Activated naive CD8-positive, alpha-beta T cell treated with anti-CD3 and anti-CD28 coated beads, Interleukin-2, amount 10 ng/mL, durations not matched to agents 7 days and 5 days (primary cell): ENCODE results near the gene P2RX7. TPM values are rescaled to one million over a fixed set of nuclear protein-coding genes. Genes with fewer than 3 reads are reported as not detected.
"Not testable (repeated sequence)": the region's sequence is repeated elsewhere in the genome, so short reads cannot be mapped to it uniquely, and the experiment has no call there.

Experiments
- ATAC-seq: fragments of 150-1000 bp; cut with Tn5 transposase; one replicate; pipeline ENCODE4 v1.10.0; 2021; ENCODE audit warnings: low read depth, moderate library complexity
- POLR2A ChIA-PET: fragments of 350-600 bp; sonication (Branson Sonifier 250); formaldehyde crosslinking; loops from one replicate; lab custom pipeline; 2021; ENCODE audit warnings: antibody characterized with exemption; lab: Charles Lee
- DNase-seq: peaks from one replicate; pipeline ENCODE4 v3.0.0; 2021
- H3K27ac Mint-ChIP-seq: one replicate; pipeline ENCODE4 v1.8.0; 2022; ENCODE audit warnings: mild to moderate bottlenecking, mixed read lengths
- H3K27me3 Mint-ChIP-seq: one replicate; pipeline ENCODE4 v1.8.0; 2022; ENCODE audit warnings: mild to moderate bottlenecking, moderate library complexity, mixed read lengths
- H3K36me3 Mint-ChIP-seq: one replicate; pipeline ENCODE4 v1.8.0; 2021; ENCODE audit warnings: mild to moderate bottlenecking, mixed read lengths
- H3K4me1 Mint-ChIP-seq: one replicate; pipeline ENCODE4 v1.8.0; 2021; ENCODE audit warnings: mixed read lengths
- H3K4me3 Mint-ChIP-seq: one replicate; pipeline ENCODE4 v1.8.0; 2022; ENCODE audit warnings: mild to moderate bottlenecking, moderate library complexity, mixed read lengths
- H3K9me3 Mint-ChIP-seq: one replicate; pipeline ENCODE4 v1.8.0; 2021; ENCODE audit warnings: mixed read lengths
- total RNA-seq, 2 experiments: library from RNA; stranded (reverse); gene quantifications; one replicate each; pipeline ENCODE4 v1.2.3, GENCODE V29; 2021

The P2RX7 gene
- total RNA-seq, 2 experiments from 2014 or later, result 6.6 to 7.0 TPM

DNA sequence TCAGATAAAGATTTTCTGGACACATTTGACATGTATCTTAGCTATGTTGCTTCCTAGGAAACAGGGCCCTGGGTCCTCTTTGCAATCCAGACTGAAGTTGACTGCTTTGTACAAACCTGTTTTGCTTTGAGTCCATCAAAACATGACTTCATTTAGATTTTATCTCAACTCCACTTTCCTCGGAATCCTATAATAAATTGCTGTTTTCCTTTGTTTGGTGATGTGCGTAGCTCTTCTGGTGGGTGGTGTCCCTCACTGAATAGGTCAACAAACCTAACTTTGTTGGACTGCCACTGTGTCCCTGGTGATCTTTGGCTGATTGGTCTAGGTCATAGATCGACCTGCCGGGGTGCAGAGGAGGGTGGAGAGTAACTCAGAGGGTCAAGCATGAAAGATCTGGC lies 735 bp upstream of the P2RX7 start:
- H3K4me3 Mint-ChIP-seq, result no peak overlapping the region
- H3K4me1 Mint-ChIP-seq, result peaks cover 54% of the 10 kb centered on the region
- H3K36me3 Mint-ChIP-seq, result peaks cover 2% of the 10 kb centered on the region
- ATAC-seq (no peak), DNase-seq (no peak)
- H3K27ac Mint-ChIP-seq, result peak overlapping the region; percentile 49
- peaks cover 2% of the 10 kb centered on the region for H3K9me3 Mint-ChIP-seq
- no peaks in the 10 kb centered on the region for H3K27me3 Mint-ChIP-seq
- POLR2A ChIA-PET, result interaction anchor here (1.0 to 1.6 kb wide), 3 partner anchors 11 to 93 kb away, joined by 4 read pairs; no protein-coding TSS in a partner anchor

DNA sequence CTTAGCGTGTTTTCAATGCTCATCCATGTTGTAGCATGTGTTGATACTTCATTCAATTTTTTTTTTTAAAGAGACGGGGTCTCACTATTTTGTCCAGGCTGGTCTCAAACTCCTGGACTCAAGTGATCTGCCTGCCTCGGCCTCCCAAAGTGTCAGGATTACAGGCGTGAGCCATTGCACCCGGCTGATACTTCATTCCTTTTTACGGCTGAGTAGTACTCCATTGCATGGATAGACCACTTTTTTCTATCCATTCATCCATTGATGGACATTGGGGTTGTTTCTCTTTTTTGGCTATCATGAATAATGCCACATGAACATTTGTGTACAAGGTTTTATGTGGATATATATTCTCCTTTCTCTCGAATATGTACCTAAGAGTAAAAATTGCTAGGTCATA lies 1.2 kb downstream of the P2RX7 start:
- Mint-ChIP-seq H3K9me3 (peaks cover 2% of the 10 kb centered on the region), H3K27me3 (no peaks in the 10 kb centered on the region), H3K4me1 (peaks cover 47% of the 10 kb centered on the region), H3K4me3 (peak overlapping the region; percentile 85), H3K27ac (peak overlapping the region; percentile 63), H3K36me3 (peaks cover 8% of the 10 kb centered on the region)
- ATAC-seq, result no peak
- DNase-seq, result no peak
- POLR2A ChIA-PET, result no interaction called here

DNA sequence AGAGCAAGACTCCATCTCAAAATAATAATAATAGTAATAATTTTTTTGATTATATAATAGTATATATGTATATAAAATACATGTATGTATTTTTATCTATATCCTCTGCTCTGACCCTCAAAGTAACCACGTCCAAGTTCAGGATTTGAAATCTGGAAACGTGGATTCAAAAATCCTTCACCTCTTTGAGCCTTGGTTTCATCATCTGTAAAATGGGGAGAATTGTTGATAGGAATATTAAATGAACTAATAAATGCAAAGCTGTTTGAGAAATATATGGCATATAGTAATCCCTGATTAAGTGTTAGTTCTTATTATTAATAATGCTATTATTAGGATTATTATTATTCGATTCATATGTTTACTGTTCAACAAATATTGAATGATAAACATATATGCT lies 2.6 kb downstream of the P2RX7 start:
- Mint-ChIP-seq H3K36me3 (peaks cover 9% of the 10 kb centered on the region), H3K27ac (no peak overlapping the region), H3K4me3 (no peak overlapping the region), H3K27me3 (no peaks in the 10 kb centered on the region), H3K4me1 (peaks cover 35% of the 10 kb centered on the region), H3K9me3 (no peaks in the 10 kb centered on the region)
- DNase-seq (no peak), ATAC-seq (no peak)
- POLR2A ChIA-PET, result no interaction called here

DNA sequence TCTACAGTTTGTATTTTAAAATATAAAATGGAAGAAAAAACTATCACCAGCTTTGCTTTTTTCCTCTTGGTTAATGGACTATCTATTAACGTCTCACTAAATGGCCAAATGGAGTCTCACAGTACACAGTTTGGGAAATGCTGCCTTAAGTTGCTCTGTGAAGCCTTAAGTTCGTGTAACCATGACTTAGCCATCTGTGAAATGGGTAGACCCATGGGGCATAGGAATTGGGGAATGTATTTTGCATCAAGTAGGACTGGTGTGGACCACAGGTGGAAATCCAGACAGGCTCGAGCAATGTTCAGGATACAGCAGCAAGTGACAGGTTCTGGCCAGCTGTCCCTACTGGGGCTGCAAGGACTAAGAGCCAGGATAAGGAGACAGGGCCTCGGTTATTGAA lies 4.8 kb downstream of the P2RX7 start:
- Mint-ChIP-seq H3K27me3 (no peaks in the 10 kb centered on the region), H3K36me3 (peaks cover 15% of the 10 kb centered on the region), H3K4me3 (no peak overlapping the region), H3K4me1 (peaks cover 24% of the 10 kb centered on the region), H3K9me3 (peaks cover 3% of the 10 kb centered on the region), H3K27ac (no peak overlapping the region)
- POLR2A ChIA-PET, result no interaction called here
- DNase-seq (no peak), ATAC-seq (no peak)

DNA sequence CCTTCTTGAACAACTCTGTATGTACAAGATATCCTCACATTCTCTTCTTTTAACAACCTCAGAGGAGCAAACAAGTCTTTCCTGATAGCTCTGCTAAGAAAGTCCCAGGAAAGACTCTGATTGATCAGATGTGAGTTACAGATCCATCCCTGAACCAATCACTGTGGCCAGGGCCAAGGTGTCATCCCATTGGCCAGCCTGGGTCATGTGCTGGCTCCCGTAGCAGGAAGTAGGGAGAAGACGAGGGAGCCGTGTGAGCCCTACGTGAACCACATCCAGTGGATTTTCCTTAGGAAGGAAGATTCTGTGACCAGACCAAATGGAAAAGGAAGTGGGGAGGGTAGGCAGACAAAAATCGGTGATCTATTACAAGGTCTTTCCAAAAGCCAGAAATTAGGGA lies 5.6 kb downstream of the P2RX7 start:
- H3K27me3 Mint-ChIP-seq, result no peaks in the 10 kb centered on the region
- no peak overlapping the region for H3K4me3 Mint-ChIP-seq
- peaks cover 4% of the 10 kb centered on the region for H3K9me3 Mint-ChIP-seq
- POLR2A ChIA-PET, result interaction anchor here (0.6 kb wide), 1 partner anchor 97 kb away, joined by 3 read pairs; no protein-coding TSS in a partner anchor
- peaks cover 15% of the 10 kb centered on the region for H3K36me3 Mint-ChIP-seq
- ATAC-seq (no peak), DNase-seq (no peak)
- H3K27ac Mint-ChIP-seq, result peak overlapping the region; percentile 62
- H3K4me1 Mint-ChIP-seq, result peaks cover 18% of the 10 kb centered on the region

DNA sequence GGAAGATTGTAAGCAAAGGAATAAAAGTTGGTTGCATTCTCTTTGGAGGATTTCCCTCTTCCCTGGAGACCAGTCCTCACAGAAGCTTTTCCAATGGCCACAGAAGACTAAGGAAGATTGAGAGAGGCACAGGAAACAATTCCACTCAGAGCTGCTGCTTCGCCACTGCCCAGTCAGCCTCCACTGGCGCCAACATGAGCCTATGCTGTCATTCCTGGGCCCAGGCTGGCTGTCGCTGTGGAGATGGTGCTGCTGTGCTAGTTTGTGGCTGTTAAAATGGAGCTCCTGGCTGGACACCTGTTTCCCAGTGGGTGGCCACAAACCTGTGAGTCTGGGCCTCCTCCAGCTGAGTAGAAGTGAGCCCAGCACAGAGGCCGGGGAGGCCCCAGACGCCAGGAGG lies 6.6 kb downstream of the P2RX7 start:
- POLR2A ChIA-PET, result interaction anchor here (0.7 kb wide), 1 partner anchor 13 kb away, joined by 5 read pairs; no protein-coding TSS in a partner anchor
- Mint-ChIP-seq H3K36me3 (peaks cover 15% of the 10 kb centered on the region), H3K4me1 (peaks cover 16% of the 10 kb centered on the region), H3K9me3 (peaks cover 4% of the 10 kb centered on the region), H3K27ac (no peak overlapping the region), H3K4me3 (no peak overlapping the region), H3K27me3 (no peaks in the 10 kb centered on the region)
- ATAC-seq (no peak), DNase-seq (no peak)

DNA sequence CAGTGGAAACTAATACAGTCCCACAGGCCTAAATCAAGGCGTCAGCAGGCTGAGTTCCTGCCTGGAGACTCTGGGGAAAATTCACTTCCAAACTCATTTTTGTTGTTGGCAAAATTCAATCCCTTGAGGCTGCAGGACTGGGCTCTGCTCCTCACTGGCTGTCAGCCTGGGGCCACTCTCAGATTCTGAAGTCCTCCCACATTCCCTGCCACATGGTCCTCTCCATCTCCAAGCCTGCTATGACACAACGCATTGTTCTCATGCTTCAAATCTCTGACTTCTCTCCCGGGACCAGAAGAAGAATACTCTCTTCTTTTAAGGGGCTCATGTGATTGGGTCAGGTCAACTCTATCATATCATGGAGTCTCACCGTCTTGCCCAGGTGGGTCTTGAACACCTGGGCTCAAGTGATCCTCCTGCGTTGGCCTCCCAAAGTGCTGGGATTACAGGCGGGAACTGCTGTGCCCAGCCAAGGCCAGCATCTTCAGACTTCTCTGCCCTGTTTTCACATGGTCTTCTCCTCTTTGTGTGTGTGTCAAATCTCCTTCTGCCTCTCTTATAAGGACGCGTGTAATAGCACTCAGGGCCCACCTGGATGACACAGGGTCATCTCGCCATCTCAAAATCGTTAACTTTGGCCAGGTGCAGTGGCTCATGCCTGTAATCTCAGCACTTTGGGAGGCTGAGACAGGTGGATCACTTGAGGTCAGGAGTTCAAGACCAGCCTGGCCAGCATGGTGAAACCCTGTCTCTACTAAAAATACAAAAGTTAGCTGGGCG lies 9.7 kb downstream of the P2RX7 start:
- Mint-ChIP-seq H3K4me1 (peaks cover 28% of the 10 kb centered on the region), H3K4me3 (no peak overlapping the region), H3K27ac (peak overlapping the region; percentile 43), H3K27me3 (no peaks in the 10 kb centered on the region), H3K9me3 (peaks cover 4% of the 10 kb centered on the region), H3K36me3 (peaks cover 33% of the 10 kb centered on the region)
- DNase-seq, result no peak
- POLR2A ChIA-PET, result interaction anchor here (0.8 kb wide), 1 partner anchor 10 kb away, joined by 4 read pairs; the partner anchor contains the start of gene P2RX7
- no peak for ATAC-seq

DNA sequence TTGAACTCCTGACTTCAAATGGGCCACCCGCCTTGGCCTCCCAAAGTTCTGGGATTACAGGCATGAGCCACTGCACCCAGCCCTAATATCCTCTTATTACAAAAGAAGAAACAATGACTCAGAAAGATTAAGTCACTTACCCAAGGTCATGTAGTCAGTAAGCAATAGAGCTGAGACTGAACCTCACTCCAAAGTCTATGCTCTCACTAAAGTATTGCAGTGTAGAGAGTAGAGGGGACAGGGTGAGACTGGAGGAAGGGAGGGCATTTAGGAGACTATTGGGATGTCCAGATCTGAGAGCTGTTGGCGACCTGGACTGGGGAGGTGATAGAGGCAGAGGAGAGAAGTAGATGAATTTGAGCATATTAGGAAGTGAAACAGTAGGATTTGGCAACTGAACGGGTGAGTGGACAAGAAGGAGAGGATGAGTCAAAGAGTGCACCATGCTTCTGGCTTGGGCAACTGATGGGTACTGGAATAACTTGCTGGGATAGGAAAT lies 11.8 kb downstream of the P2RX7 start:
- DNase-seq (no peak), ATAC-seq (no peak)
- Mint-ChIP-seq H3K27me3 (no peaks in the 10 kb centered on the region), H3K27ac (peak overlapping the region; percentile 79), H3K9me3 (peaks cover 5% of the 10 kb centered on the region), H3K4me3 (peak overlapping the region; percentile 21), H3K4me1 (peaks cover 26% of the 10 kb centered on the region), H3K36me3 (peaks cover 33% of the 10 kb centered on the region)
- POLR2A ChIA-PET, result interaction anchor here (0.8 kb wide), 1 partner anchor 64 kb away, joined by 4 read pairs; no protein-coding TSS in a partner anchor

DNA sequence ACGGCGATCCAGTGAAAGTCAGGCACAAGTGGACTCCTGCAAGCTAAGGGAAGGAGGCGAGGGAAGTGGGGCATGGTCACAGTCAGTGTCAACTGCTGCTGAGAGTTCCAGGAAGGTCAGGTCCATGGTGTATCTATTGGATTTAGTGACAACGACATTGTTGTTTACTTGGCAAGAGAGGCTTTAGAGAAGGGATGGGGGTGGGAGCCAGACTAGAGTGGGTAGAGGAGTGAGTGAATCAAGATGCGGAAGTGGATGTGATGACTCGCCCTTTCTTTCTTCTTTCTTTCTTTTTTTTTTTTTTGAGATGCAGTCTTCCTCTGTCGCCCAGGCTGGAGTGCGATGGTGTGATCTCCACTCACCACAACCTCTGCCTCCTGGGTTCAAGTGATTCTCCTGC lies 12.5 kb downstream of the P2RX7 start:
- H3K4me3 Mint-ChIP-seq, result peak overlapping the region; percentile 25
- DNase-seq, result no peak
- H3K36me3 Mint-ChIP-seq, result peaks cover 34% of the 10 kb centered on the region

DNA sequence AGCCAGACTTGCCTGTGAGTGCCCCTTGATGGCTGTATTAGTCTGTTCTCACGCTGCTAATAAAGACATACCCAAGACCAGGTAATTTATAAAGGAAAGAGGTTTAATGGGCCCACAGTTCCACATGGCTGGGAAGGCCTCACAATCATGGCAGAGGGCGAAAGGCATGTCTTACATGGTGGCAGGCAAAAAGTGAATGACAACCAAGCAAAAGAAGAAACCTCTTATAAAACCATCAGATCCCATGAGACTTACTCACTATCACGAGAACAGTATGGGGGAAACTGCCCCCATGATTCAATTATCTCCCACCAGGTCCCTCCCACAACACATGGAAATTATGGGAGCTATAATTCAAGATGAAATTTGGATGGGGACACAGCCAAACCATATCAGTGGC lies 16.6 kb downstream of the P2RX7 start:
- peaks cover 17% of the 10 kb centered on the region for H3K4me1 Mint-ChIP-seq
- H3K27ac Mint-ChIP-seq, H3K4me3 Mint-ChIP-seq, ATAC-seq, H3K9me3 Mint-ChIP-seq, POLR2A ChIA-PET, H3K27me3 Mint-ChIP-seq, DNase-seq: not testable (repeated sequence)
- peaks cover 26% of the 10 kb centered on the region for H3K36me3 Mint-ChIP-seq

More for the DNA sequence above, 12.5 kb downstream of the P2RX7 start:
- Mint-ChIP-seq H3K9me3 (peaks cover 5% of the 10 kb centered on the region), H3K4me1 (peaks cover 26% of the 10 kb centered on the region), H3K27me3 (no peaks in the 10 kb centered on the region), H3K27ac (peak overlapping the region; percentile 79)
- POLR2A ChIA-PET, result no interaction called here
- peak; percentile 79 for ATAC-seq

DNA sequence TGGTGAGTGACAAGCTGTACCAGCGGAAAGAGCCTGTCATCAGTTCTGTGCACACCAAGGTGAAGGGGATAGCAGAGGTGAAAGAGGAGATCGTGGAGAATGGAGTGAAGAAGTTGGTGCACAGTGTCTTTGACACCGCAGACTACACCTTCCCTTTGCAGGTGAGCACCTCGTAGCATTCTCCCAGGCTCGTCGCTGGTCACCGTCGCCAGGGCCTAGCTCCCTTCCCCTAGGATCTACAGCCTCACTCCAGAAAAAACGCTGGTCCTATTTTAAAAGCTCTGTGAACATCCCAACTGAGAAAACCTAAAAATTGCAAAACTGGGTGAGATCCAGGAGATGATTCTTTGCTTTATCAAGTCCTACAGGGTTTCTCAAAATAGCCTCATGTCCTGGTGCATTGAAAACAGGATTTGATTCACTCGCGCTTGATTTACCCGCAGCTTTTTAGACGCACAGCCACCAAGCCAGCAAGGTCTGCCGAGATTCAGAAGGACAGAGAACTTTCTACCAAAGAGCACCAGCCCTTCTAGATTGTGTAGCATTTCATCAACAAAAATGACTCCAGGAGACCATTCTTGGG lies 22.2 kb downstream of the P2RX7 start:
- no peak overlapping the region for H3K27ac Mint-ChIP-seq
- peaks cover 28% of the 10 kb centered on the region for H3K36me3 Mint-ChIP-seq
- peaks cover 3% of the 10 kb centered on the region for H3K4me1 Mint-ChIP-seq
- no peak for ATAC-seq
- POLR2A ChIA-PET, result no interaction called here
- H3K4me3 Mint-ChIP-seq, result no peak overlapping the region
- peaks cover 9% of the 10 kb centered on the region for H3K9me3 Mint-ChIP-seq
- no peak for DNase-seq
- H3K27me3 Mint-ChIP-seq, result no peaks in the 10 kb centered on the region

DNA sequence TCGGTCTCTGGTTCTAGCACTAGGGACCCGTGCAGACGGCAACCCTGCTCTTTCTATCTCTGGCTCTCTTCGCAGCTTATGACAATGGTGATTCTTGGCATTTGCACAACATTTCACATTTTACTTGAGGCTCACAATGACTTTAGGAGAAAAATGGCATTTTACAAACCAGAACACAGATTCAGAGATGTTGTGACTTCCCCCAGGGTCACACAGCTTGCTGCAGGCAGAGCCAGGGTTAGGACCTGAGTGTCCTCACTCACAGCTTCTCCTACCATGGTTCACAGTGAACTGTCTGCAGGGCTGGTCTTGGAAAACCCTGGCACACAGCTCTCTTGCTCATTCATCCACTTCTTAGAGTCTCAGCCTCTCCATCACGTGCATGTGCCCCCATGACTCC lies 23.7 kb downstream of the P2RX7 start:
- no peak overlapping the region for H3K4me3 Mint-ChIP-seq
- no peak overlapping the region for H3K27ac Mint-ChIP-seq
- H3K4me1 Mint-ChIP-seq, result peaks cover 3% of the 10 kb centered on the region
- H3K9me3 Mint-ChIP-seq, result peaks cover 9% of the 10 kb centered on the region
- ATAC-seq (no peak), DNase-seq (no peak)
- no peaks in the 10 kb centered on the region for H3K27me3 Mint-ChIP-seq
- POLR2A ChIA-PET, result no interaction called here
- H3K36me3 Mint-ChIP-seq, result peaks cover 28% of the 10 kb centered on the region

DNA sequence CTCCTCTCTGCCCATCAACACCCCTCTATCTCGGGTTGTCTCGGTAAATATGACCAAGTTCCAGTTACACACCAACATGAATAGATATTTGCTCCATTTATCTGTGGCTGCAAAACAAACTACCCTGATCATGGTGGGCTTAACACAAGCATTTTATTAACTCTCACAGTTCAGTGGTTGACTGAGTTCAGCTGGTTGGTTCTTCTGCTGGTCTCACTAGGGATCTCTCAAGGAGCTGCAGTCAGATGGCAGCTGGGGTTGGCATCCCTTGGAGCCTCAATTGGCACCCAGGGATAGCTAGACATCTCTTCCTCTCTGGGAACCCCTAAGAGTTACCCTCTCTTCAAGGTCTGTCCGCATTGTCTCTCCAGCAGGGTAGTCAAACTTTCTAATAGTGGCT lies 25.4 kb downstream of the P2RX7 start:
- Mint-ChIP-seq H3K27ac (peak overlapping the region; percentile 9), H3K4me3 (no peak overlapping the region), H3K27me3 (no peaks in the 10 kb centered on the region), H3K4me1 (peaks cover 3% of the 10 kb centered on the region), H3K9me3 (peaks cover 9% of the 10 kb centered on the region), H3K36me3 (peaks cover 30% of the 10 kb centered on the region)
- POLR2A ChIA-PET, result no interaction called here
- no peak for DNase-seq
- ATAC-seq, result no peak
